Measurements from ENCODE around the gene TLN1. TPM values are rescaled to one million over a fixed set of nuclear protein-coding genes. Genes with fewer than 3 reads are reported as not detected.

TLN1 gene
- total and polyA plus RNA-seq, 2 of the 8 experiments (the other 6 are each of a cell fraction or from before 2014, with no cell fraction given): 28.1 to 90.1 TPM

DNA sequence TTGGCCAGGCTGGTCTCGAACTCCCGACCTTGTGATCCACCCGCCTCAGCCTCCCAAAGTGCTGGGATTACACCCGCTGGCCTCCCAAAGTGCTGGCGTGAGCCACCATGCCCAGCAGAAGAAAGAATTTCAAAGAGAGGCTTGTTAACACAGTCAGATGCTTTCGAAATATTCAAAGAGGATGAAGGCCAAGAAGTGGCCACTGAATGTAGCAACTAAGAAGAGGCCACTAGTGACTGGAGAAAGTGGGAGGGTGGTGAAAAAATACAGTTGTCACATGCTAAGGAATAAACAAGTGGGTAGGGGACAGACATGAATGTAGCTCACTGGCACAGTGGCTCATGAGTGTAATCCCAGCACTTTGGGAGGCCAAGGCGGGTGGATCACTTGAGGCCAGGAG is 29.3 kb downstream of the TLN1 start:
- Histone ChIP-seq H2AK5ac (ENCODE audit: low read depth, low read length) (no peak overlapping the region), H2AFZ (ENCODE audit: low read length) (no peak overlapping the region), H3K27me3 (replicated peaks in 1 of 4; ENCODE audit: control insufficient read depth in 3 of 4, extremely low read depth in 1 of 4, insufficient read depth in 3 of 4, low read length in 3 of 4) (no peaks in the 10 kb centered on the region), H3K27ac (ENCODE audit: low read depth, low read length) (no peak overlapping the region), H3K4me3 (ENCODE audit: extremely low read depth in 1 of 4, insufficient read depth in 2 of 4, low read depth in 3 of 4, low read length in 4 of 4) (no peak overlapping the region), H3K23ac (ENCODE audit: insufficient read length) (no peak overlapping the region), H3K14ac (ENCODE audit: insufficient read length) (no peak overlapping the region), H3K23me2 (ENCODE audit: low read depth, low read length) (no peaks in the 10 kb centered on the region), H4K91ac (replicated peaks; ENCODE audit: insufficient read length, low read length) (no peak overlapping the region), H3K4ac (replicated peaks; ENCODE audit: insufficient read length, low read depth, low read length) (no peak overlapping the region), H3K56ac (replicated peaks; ENCODE audit: insufficient read length, low read depth, low read length) (no peak overlapping the region), H3K18ac (ENCODE audit: extremely low read depth, low read length) (no peak overlapping the region), H3K4me2 (ENCODE audit: insufficient read depth in 1 of 2, low read depth in 2 of 2, low read length in 2 of 2) (no peak overlapping the region), H2BK5ac (ENCODE audit: low read depth, low read length) (no peak overlapping the region), H2BK20ac (ENCODE audit: low read length) (no peak overlapping the region), H2BK12ac (ENCODE audit: low read depth, low read length) (no peak overlapping the region), H3K9me3 (ENCODE audit: insufficient read depth in 2 of 2, low read depth in 1 of 2, low read length in 1 of 2) (no peaks in the 10 kb centered on the region), H4K20me1 (replicated peaks in 1 of 2; ENCODE audit: control insufficient read depth in 1 of 2, insufficient read depth in 2 of 2, low read length in 2 of 2) (peaks cover 0 to 6% of the 10 kb centered on the region in 2 experiments), H3K4me1 (replicated peaks in 1 of 4; ENCODE audit: control insufficient read depth in 3 of 4, insufficient read depth in 4 of 4, low read length in 3 of 4) (no peaks in the 10 kb centered on the region), H3K79me2 (ENCODE audit: control insufficient read depth in 1 of 2, insufficient read depth in 2 of 2, low read length in 2 of 2) (no peaks in the 10 kb centered on the region), H2BK15ac (ENCODE audit: low read length) (no peak overlapping the region), H3K79me1 (ENCODE audit: low read depth, low read length) (no peaks in the 10 kb centered on the region), H4K8ac (ENCODE audit: extremely low read depth, insufficient read depth, low read length) (no peak overlapping the region), H2BK120ac (replicated peaks; ENCODE audit: low read depth, low read length) (no peak overlapping the region), H3K9ac (replicated peaks in 1 of 4; ENCODE audit: extremely low read depth in 1 of 4, low read depth in 3 of 4, low read length in 3 of 4) (no peak overlapping the region), H3K36me3 (ENCODE audit: control insufficient read depth in 2 of 4, insufficient read depth in 4 of 4, low read length in 3 of 4) (peaks cover 46 to 92% (median 86%) of the 10 kb centered on the region in 4 experiments), H4K5ac (ENCODE audit: insufficient read length, low read depth, low read length) (no peak overlapping the region)
- FAIRE-seq: no peak
- 99% methylated on average over 7 of the region's 7 CpGs; no CpG with 5 or more reads in 1 of the 2 experiments for WGBS, 2 experiments (ENCODE audit: extremely low coverage in 1 of 2, insufficient coverage in 1 of 2, insufficient read length in 1 of 2, insufficient replicate concordance in 2 of 2, low coverage in 1 of 2, low lambda C conversion rate in 2 of 2, missing lambda C conversion rate in 1 of 2)
- ChIA-PET POLR2A (ENCODE audit: partially characterized antibody) (interaction anchor here (0.8 to 4.8 kb wide), 2 partner anchors 13 to 41 kb away, joined by 3 to 19 read pairs; partner anchors contain the start of gene TPM2), CTCF (ENCODE audit: partially characterized antibody) (interaction anchor here (1.1 to 13.1 kb wide), 5 partner anchors 8 to 40 kb away, joined by 3 to 199 read pairs (median 6); partner anchors contain the start of genes ARHGEF39 and TPM2)
- no peak for DNase-seq (ENCODE audit: low read depth in 1 of 2, low spot score in 2 of 2)
- TF ChIP-seq HDAC6 (IDR thresholded peaks at IDR 0.05; ENCODE audit: low read depth, low read length): no peak
- TF ChIP-seq ATF2 (IDR thresholded peaks at IDR 0.05; ENCODE audit: low read length): no peak
- TF ChIP-seq NRF1 (IDR thresholded peaks at IDR 0.05; ENCODE audit: low read depth, low read length): no peak
- TF ChIP-seq POU5F1 (IDR thresholded peaks at IDR 0.05; ENCODE audit: low read depth, low read length): no peak
- no peak for TF ChIP-seq TCF12 (IDR thresholded peaks at IDR 0.05; ENCODE audit: low read depth, low read length)
- no peak for TF ChIP-seq POLR2AphosphoS5 (IDR thresholded peaks at IDR 0.05; ENCODE audit: low read depth, low read length)
- TF ChIP-seq SIX5 (IDR thresholded peaks at IDR 0.05; ENCODE audit: low read depth, low read length): no peak
- TF ChIP-seq GABPA (IDR thresholded peaks at IDR 0.05; ENCODE audit: borderline replicate concordance, insufficient read depth, low read length): no peak
- no peak for TF ChIP-seq SUZ12 (IDR thresholded peaks at IDR 0.05; ENCODE audit: low read length)
- no peak for TF ChIP-seq EGR1 (IDR thresholded peaks at IDR 0.05; ENCODE audit: borderline replicate concordance, low read depth, low read length)
- TF ChIP-seq GTF2F1 (IDR thresholded peaks at IDR 0.05; ENCODE audit: borderline replicate concordance, low read depth, low read length): no peak
- no peak for TF ChIP-seq RAD21 (IDR thresholded peaks at IDR 0.05 in 1 of 2, conservative IDR thresholded peaks at IDR 0.05 in 1 of 2; ENCODE audit: low read depth in 2 of 2, low read length in 2 of 2)
